KMS-11 (cell line): ENCODE measurements around the gene RASSF10.

Experiments used
- H2AFZ ChIP-seq: fragments of 200-600 bp; sonication (generic); 2 replicates; pipeline ENCODE4 v1.6.1; 2016; ENCODE audit warnings: antibody characterized with exemption, mixed run types, low read depth
- H3K27ac ChIP-seq: fragments of 200-600 bp; sonication (generic); 2 replicates; pipeline ENCODE4 v1.6.1; 2016; ENCODE audit warnings: mild to moderate bottlenecking, mixed run types
- H3K27me3 ChIP-seq: fragments of 200-600 bp; sonication (generic); 2 replicates; pipeline ENCODE4 v1.6.1; 2017; ENCODE audit warnings: mild to moderate bottlenecking, low read depth, mixed run types, moderate library complexity; ENCODE audit not compliant: insufficient read depth
- H3K36me3 ChIP-seq: fragments of 200-600 bp; sonication (generic); 2 replicates; pipeline ENCODE4 v1.6.1; 2017; ENCODE audit warnings: mild to moderate bottlenecking, mixed run types; ENCODE audit not compliant: insufficient read depth
- H3K4me1 ChIP-seq: fragments of 200-600 bp; sonication (generic); 2 replicates; pipeline ENCODE4 v1.6.1; 2016; ENCODE audit warnings: mild to moderate bottlenecking, low read depth, mixed run types; ENCODE audit not compliant: poor library complexity, severe bottlenecking
- H3K4me2 ChIP-seq: fragments of 200-600 bp; sonication (generic); 2 replicates; pipeline ENCODE4 v1.7.0; 2016; ENCODE audit warnings: mild to moderate bottlenecking, mixed run types
- H3K4me3 ChIP-seq: fragments of 200-600 bp; sonication (generic); IDR thresholded peaks from 2 replicates; pipeline ENCODE4 v1.6.1; 2017; ENCODE audit warnings: low read depth, low read length, mixed read lengths; ENCODE audit not compliant: insufficient read depth
- H3K79me2 ChIP-seq: fragments of 200-600 bp; sonication (generic); 2 replicates; pipeline ENCODE4 v1.6.1; 2016; ENCODE audit warnings: low read depth, mixed run types; ENCODE audit not compliant: insufficient read depth
- H3K9ac ChIP-seq: fragments of 200-600 bp; sonication (generic); 2 replicates; pipeline ENCODE4 v1.6.1; 2016; ENCODE audit warnings: mild to moderate bottlenecking, mixed run types
- H4K20me1 ChIP-seq: fragments of 200-600 bp; sonication (generic); 2 replicates; pipeline ENCODE4 v1.6.1; 2016; ENCODE audit warnings: mild to moderate bottlenecking, mixed run types; ENCODE audit not compliant: insufficient read depth
- CTCF ChIP-seq: fragments of 200-600 bp; sonication (generic); conservative IDR thresholded peaks from 2 replicates; pipeline ENCODE4 v1.6.1; 2017; ENCODE audit warnings: low read depth, mild to moderate bottlenecking, antibody characterized with exemption, low read length, moderate library complexity, mixed read lengths

The RASSF10 gene

GRCh38 chr11:13015753-13016152, 6.6 kb downstream of the RASSF10 start:
- Histone ChIP-seq H3K36me3 (no peaks in the 10 kb centered on the region), H3K4me2 (no peak overlapping the region), H3K79me2 (no peaks in the 10 kb centered on the region), H3K27ac (no peak overlapping the region), H3K4me3 (no peak overlapping the region), H3K27me3 (no peaks in the 10 kb centered on the region), H2AFZ (no peak overlapping the region), H3K9ac (no peak overlapping the region), H4K20me1 (no peaks in the 10 kb centered on the region), H3K4me1 (no peaks in the 10 kb centered on the region)
- no peak for TF ChIP-seq CTCF

GRCh38 chr11:13016415-13016814, 7.3 kb downstream of the RASSF10 start:
- Histone ChIP-seq H3K27ac (no peak overlapping the region), H3K36me3 (no peaks in the 10 kb centered on the region), H3K4me1 (no peaks in the 10 kb centered on the region), H4K20me1 (no peaks in the 10 kb centered on the region), H3K79me2 (no peaks in the 10 kb centered on the region), H3K4me2 (no peak overlapping the region), H2AFZ (no peak overlapping the region), H3K27me3 (no peaks in the 10 kb centered on the region), H3K4me3 (no peak overlapping the region), H3K9ac (no peak overlapping the region)
- no peak for TF ChIP-seq CTCF

GRCh38 chr11:13019313-13019712, 10.2 kb downstream of the RASSF10 start:
- H3K27ac ChIP-seq, result no peak overlapping the region
- H4K20me1 ChIP-seq, result no peaks in the 10 kb centered on the region
- H3K4me1 ChIP-seq, result no peaks in the 10 kb centered on the region
- no peak overlapping the region for H3K4me3 ChIP-seq
- H3K9ac ChIP-seq, result no peak overlapping the region
- no peaks in the 10 kb centered on the region for H3K27me3 ChIP-seq
- H3K4me2 ChIP-seq, result no peak overlapping the region
- H3K79me2 ChIP-seq, result no peaks in the 10 kb centered on the region
- H2AFZ ChIP-seq, result no peak overlapping the region
- TF ChIP-seq CTCF, result no peak
- H3K36me3 ChIP-seq, result no peaks in the 10 kb centered on the region

- H3K9ac ChIP-seq, result no peak overlapping the region
- no peak for TF ChIP-seq CTCF
- no peaks in the 10 kb centered on the region for H3K36me3 ChIP-seq
- no peak overlapping the region for H3K4me3 ChIP-seq
- no peaks in the 10 kb centered on the region for H3K4me1 ChIP-seq
- H2AFZ ChIP-seq, result no peak overlapping the region
- H3K27ac ChIP-seq, result no peak overlapping the region
- no peaks in the 10 kb centered on the region for H3K27me3 ChIP-seq
- H3K4me2 ChIP-seq, result no peak overlapping the region
- H4K20me1 ChIP-seq, result no peaks in the 10 kb centered on the region
- H3K79me2 ChIP-seq, result no peaks in the 10 kb centered on the region
Observed at GRCh38 chr11:13023423-13023822, 14.3 kb downstream of the RASSF10 start.

GRCh38 chr11:13026722-13027121, 17.6 kb downstream of the RASSF10 start:
- H3K4me2 ChIP-seq, result no peak overlapping the region
- no peak overlapping the region for H3K27ac ChIP-seq
- no peak overlapping the region for H3K4me3 ChIP-seq
- TF ChIP-seq CTCF, result no peak
- H3K9ac ChIP-seq, result no peak overlapping the region
- H4K20me1 ChIP-seq, result no peaks in the 10 kb centered on the region
- H3K27me3 ChIP-seq, result no peaks in the 10 kb centered on the region
- no peaks in the 10 kb centered on the region for H3K4me1 ChIP-seq
- H3K36me3 ChIP-seq, result no peaks in the 10 kb centered on the region
- H2AFZ ChIP-seq, result no peak overlapping the region
- no peaks in the 10 kb centered on the region for H3K79me2 ChIP-seq
